Measurements from ENCODE around the gene VILL.
"Not testable (repeated sequence)": the region's sequence is repeated elsewhere in the genome, so short reads cannot be mapped to it uniquely, and the experiment has no call there.

The VILL gene

DNA sequence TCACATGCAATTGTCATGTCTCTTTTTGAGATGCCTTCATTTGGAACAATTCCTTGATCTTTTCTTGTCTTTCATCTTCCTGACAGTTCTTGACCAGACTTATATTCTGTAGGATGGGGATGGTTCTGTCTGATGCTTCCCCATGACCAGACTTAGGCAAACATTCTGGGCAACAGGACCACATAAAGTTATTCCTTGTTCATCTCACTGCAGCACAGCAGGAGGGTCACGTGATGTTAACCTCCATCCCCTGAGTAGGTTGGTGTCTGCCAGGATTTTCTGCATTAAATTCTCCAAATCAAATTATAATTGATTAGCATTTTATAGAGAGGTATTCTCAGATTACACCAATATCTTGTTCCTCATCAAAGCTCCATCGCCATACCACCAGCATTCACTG, 56.2 kb downstream of the VILL start:
- DNase-seq (ENCODE audit: low read depth), result no peak
- H3K4me3 ChIP-seq (ENCODE audit: low read depth, low read length), result no peak overlapping the region

DNA sequence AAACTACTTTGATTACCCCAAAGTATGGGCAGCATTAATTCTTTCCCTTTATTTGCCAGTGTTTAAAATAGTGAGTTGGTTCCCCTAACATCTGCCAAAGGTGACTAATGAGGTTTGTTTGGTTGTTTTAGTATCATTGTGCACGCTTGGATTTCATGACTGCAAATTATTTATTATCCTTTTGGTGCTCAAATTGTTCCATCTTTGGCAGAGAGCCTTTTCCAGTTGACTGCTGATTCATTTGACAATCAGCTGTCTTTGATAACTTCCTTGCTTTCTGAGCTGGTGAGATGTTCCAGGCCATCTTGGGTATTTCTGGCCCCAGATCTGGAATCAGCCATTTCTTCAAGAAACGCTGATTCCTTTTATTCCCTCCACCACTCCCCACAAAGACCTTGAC, 57.3 kb downstream of the VILL start:
- no peak for DNase-seq (ENCODE audit: low read depth)

DNA sequence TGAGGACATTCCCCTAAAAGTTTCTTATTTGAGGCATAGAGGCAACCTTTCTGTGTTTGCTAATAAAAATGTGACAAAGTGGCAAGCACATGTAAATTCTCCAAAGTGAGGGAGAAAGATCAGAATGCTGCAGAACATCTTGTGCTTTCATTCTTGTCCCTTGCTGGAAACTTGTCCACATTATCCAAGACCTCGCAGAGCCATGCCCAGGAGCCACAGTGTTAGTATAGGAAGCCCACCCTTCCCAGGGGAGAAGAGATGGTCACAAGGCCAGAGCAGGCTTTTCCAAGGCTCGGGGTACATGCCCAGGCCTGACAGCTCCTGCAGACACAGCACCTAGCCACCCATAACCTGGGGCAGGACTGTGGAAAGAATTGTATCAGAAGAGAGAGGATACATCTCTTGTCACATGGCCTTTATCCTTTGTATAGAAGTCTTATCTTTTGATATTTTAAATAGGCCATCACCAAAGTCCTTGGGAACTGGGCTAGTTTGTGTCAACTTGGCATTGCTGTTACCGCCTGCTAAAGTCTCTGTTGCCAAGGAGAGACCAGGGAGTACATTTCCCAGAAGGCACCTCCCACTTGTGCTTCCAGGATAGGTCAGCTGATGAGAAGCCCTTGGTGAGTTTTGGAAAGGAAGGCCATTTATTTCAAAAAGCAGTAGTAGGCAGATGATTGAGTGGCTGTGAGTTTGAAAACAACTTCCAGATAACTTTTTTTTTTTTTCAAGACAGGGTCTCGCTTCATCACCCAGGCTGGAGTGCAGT, 59.0 kb downstream of the VILL start:
- DNase-seq (ENCODE audit: low read depth), result no peak
- H3K4me3 ChIP-seq (ENCODE audit: low read depth, low read length), result no peak overlapping the region

More for the DNA sequence above, 57.3 kb downstream of the VILL start:
- no peak overlapping the region for H3K4me3 ChIP-seq (ENCODE audit: low read depth, low read length)

DNA sequence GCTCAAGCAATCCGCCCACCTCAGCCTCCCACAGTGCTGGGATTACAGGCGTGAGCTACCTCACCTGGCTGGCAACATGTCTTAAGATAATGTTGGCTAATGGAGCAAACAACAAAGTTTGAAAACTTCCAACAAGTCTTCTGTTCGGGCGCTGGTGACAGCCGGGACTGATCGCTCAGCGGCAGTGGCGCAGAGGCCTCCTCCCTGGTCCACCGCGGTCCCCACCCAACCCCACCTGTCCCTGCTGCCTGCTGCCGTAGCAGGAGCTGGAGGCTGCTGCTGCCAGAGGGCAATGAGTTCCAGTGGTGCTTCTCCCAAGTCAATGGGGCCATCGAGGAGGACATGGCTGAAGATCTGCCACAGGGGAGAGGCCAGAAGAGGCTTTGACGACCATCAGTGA, 60.5 kb downstream of the VILL start:
- DNase-seq (ENCODE audit: low read depth), result no peak

DNA sequence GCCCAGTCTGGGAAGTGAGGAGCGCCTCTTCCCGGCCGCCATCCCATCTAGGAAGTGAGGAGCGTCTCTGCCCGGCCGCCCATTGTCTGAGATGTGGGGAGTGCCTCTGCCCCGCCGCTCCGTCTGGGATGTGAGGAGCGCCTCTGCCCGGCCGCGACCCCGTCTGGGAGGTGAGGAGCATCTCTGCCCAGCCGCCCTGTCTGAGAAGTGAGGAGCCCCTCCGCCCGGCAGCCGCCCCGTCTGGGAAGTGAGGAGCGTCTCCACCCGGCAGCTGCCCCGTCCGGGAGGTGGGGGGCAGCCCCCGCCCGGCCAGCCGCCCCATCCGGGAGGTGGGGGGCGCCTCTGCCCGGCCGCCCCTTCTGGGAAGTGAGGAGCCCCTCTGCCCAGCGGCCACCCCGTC, 62.7 kb downstream of the VILL start:
- DNase-seq (ENCODE audit: low read depth); H3K4me3 ChIP-seq (ENCODE audit: low read depth, low read length): not testable (repeated sequence)

More for the DNA sequence above, 60.5 kb downstream of the VILL start:
- no peak overlapping the region for H3K4me3 ChIP-seq (ENCODE audit: low read depth, low read length)

DNA sequence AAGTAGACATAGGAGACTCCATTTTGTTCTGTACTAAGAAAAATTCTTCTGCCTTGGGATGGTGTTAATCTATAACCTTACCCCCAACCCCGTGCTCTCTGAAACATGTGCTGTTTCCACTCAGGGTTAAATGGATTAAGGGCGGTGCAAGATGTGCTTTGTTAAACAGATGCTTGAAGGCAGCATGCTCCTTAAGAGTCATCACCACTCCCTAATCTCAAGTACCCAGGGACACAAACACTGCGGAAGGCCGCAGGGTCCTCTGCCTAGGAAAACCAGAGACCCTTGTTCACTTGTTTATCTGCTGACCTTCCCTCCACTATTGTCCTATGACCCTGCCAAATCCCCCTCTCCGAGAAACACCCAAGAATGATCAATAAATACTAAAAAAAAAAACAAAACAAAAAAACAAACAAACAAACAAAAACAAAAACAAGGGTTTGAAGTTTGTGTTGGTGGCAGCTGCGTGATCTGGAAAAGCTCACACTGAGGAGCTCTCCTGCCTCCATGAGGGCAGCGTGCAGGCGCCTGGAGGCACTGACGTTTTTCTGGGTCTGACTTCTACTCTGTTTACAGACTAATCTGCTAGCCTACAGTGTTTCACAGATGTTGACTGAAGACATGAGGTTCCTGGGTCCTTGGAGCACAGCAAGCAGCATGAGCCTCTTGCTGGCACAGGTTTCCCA, 63.4 kb downstream of the VILL start:
- not testable (repeated sequence) for DNase-seq (ENCODE audit: low read depth); H3K4me3 ChIP-seq (ENCODE audit: low read depth, low read length)

DNA sequence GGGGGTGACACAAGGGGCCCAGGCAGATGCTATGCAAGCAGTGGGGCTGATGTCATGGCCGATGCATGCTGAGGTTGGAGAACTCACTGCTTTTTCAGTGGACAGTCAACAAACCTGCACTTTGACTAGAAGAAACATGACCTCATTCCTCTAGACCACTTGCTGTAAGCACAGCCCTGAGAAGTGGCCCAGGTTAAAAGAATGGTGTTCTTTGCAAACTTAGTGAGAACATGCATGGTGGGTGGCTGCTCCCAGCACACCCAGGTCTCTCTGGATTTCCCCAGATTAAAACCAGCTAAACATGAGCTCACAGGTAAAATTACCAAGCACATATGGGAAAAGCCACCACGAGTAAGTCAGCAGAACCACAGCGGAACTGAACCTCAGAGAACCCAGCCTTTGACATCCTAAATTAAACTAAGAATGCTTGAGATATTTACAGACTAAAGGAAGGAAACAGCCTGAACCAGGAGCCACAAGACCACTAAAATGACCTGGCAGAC, 64.0 kb downstream of the VILL start:
- DNase-seq (ENCODE audit: low read depth), result no peak
- H3K4me3 ChIP-seq (ENCODE audit: low read depth, low read length), result no peak overlapping the region
